ENCODE results near the gene CBY1. TPM values are rescaled to one million over a fixed set of nuclear protein-coding genes. Genes with fewer than 3 reads are reported as not detected.

Gene CBY1
- total and polyA plus RNA-seq, 9 of the 15 experiments (the other 6 are each of a cell fraction or from before 2014, with no cell fraction given): 5.7 to 19.7 (median 10.8) TPM

GRCh38 chr22:38638728-38639127, 17.7 kb upstream of the CBY1 start (continued):
- TF ChIP-seq, protein P1, sequence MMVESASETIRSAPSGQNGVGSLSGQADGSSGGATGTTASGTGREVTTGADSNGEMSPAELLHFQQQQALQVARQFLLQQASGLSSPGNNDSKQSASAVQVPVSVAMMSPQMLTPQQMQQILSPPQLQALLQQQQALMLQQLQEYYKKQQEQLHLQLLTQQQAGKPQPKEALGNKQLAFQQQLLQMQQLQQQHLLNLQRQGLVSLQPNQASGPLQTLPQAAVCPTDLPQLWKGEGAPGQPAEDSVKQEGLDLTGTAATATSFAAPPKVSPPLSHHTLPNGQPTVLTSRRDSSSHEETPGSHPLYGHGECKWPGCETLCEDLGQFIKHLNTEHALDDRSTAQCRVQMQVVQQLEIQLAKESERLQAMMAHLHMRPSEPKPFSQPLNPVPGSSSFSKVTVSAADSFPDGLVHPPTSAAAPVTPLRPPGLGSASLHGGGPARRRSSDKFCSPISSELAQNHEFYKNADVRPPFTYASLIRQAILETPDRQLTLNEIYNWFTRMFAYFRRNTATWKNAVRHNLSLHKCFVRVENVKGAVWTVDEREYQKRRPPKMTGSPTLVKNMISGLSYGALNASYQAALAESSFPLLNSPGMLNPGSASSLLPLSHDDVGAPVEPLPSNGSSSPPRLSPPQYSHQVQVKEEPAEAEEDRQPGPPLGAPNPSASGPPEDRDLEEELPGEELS (CRISPR knock-in tag; IDR thresholded peaks at IDR 0.05; ENCODE audit: borderline replicate concordance): no peak
- no peak for TF ChIP-seq ZKSCAN1 (IDR thresholded peaks at IDR 0.05; ENCODE audit: low read depth, low read length)
- TF ChIP-seq ZSCAN29 (IDR thresholded peaks at IDR 0.05): no peak
- TF ChIP-seq KDM1A (IDR thresholded peaks at IDR 0.05): peak in 1 of 2 experiments; percentile 68; a peak in 1 of 4 replicates
- no peak for TF ChIP-seq ZNF347 (CRISPR knock-in tag; IDR thresholded peaks at IDR 0.05; ENCODE audit: low read depth)
- peak; percentile 77 for TF ChIP-seq CBFA2T3 (IDR thresholded peaks at IDR 0.05)
- TF ChIP-seq MEIS2 (IDR thresholded peaks at IDR 0.05; ENCODE audit: partially characterized antibody): peak; percentile 38
- TF ChIP-seq, protein P2, sequence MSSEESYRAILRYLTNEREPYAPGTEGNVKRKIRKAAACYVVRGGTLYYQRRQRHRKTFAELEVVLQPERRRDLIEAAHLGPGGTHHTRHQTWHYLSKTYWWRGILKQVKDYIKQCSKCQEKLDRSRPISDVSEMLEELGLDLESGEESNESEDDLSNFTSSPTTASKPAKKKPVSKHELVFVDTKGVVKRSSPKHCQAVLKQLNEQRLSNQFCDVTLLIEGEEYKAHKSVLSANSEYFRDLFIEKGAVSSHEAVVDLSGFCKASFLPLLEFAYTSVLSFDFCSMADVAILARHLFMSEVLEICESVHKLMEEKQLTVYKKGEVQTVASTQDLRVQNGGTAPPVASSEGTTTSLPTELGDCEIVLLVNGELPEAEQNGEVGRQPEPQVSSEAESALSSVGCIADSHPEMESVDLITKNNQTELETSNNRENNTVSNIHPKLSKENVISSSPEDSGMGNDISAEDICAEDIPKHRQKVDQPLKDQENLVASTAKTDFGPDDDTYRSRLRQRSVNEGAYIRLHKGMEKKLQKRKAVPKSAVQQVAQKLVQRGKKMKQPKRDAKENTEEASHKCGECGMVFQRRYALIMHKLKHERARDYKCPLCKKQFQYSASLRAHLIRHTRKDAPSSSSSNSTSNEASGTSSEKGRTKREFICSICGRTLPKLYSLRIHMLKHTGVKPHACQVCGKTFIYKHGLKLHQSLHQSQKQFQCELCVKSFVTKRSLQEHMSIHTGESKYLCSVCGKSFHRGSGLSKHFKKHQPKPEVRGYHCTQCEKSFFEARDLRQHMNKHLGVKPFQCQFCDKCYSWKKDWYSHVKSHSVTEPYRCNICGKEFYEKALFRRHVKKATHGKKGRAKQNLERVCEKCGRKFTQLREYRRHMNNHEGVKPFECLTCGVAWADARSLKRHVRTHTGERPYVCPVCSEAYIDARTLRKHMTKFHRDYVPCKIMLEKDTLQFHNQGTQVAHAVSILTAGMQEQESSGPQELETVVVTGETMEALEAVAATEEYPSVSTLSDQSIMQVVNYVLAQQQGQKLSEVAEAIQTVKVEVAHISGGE (CRISPR knock-in tag; IDR thresholded peaks at IDR 0.05): 0 out of 6 replicates have a peak, but pooled peaks of 1 of the 3 experiments have one; percentile 41
- no peak for TF ChIP-seq ZNF324 (CRISPR knock-in tag; IDR thresholded peaks at IDR 0.05)
- no peak for TF ChIP-seq MEF2D (tag; conservative IDR thresholded peaks at IDR 0.05; ENCODE audit: low read depth)
- TF ChIP-seq THRAP3 (IDR thresholded peaks at IDR 0.05; ENCODE audit: borderline replicate concordance): no peak
- TF ChIP-seq ZNF133 (CRISPR knock-in tag; IDR thresholded peaks at IDR 0.05): no peak
- no peak for TF ChIP-seq CEBPG (CRISPR knock-in tag; IDR thresholded peaks at IDR 0.05)
- TF ChIP-seq CEBPG (tag; conservative IDR thresholded peaks at IDR 0.05 in 1 of 2, IDR thresholded peaks at IDR 0.05 in 1 of 2): no peak
- TF ChIP-seq, protein P3, sequence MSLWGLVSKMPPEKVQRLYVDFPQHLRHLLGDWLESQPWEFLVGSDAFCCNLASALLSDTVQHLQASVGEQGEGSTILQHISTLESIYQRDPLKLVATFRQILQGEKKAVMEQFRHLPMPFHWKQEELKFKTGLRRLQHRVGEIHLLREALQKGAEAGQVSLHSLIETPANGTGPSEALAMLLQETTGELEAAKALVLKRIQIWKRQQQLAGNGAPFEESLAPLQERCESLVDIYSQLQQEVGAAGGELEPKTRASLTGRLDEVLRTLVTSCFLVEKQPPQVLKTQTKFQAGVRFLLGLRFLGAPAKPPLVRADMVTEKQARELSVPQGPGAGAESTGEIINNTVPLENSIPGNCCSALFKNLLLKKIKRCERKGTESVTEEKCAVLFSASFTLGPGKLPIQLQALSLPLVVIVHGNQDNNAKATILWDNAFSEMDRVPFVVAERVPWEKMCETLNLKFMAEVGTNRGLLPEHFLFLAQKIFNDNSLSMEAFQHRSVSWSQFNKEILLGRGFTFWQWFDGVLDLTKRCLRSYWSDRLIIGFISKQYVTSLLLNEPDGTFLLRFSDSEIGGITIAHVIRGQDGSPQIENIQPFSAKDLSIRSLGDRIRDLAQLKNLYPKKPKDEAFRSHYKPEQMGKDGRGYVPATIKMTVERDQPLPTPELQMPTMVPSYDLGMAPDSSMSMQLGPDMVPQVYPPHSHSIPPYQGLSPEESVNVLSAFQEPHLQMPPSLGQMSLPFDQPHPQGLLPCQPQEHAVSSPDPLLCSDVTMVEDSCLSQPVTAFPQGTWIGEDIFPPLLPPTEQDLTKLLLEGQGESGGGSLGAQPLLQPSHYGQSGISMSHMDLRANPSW (CRISPR knock-in tag; IDR thresholded peaks at IDR 0.05): no peak
- TF ChIP-seq, protein P4, sequence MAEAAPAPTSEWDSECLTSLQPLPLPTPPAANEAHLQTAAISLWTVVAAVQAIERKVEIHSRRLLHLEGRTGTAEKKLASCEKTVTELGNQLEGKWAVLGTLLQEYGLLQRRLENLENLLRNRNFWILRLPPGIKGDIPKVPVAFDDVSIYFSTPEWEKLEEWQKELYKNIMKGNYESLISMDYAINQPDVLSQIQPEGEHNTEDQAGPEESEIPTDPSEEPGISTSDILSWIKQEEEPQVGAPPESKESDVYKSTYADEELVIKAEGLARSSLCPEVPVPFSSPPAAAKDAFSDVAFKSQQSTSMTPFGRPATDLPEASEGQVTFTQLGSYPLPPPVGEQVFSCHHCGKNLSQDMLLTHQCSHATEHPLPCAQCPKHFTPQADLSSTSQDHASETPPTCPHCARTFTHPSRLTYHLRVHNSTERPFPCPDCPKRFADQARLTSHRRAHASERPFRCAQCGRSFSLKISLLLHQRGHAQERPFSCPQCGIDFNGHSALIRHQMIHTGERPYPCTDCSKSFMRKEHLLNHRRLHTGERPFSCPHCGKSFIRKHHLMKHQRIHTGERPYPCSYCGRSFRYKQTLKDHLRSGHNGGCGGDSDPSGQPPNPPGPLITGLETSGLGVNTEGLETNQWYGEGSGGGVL (CRISPR knock-in tag; IDR thresholded peaks at IDR 0.05): no peak
- TF ChIP-seq MBD2 (IDR thresholded peaks at IDR 0.05; ENCODE audit: borderline replicate concordance, low read depth): no peak
- TF ChIP-seq HMBOX1 (IDR thresholded peaks at IDR 0.05): peak; percentile 40; the same call in 1 of the 2 replicates
